Prostate gland (tissue), 2 donors: ENCODE results near the gene TBC1D14. TPM values are rescaled to one million over a fixed set of nuclear protein-coding genes. Genes with fewer than 3 reads are reported as not detected.

Experiments
- DNase-seq: peaks from one replicate; pipeline ENCODE4 v3.0.0-alpha.2; 2019; ENCODE audit warnings: low spot score
- H3K27ac ChIP-seq, 2 donors: fragments of 200-600 bp; sonication (generic); 2 replicates each; pipeline ENCODE4 v1.5.1; 2017 to 2019
- H3K27me3 ChIP-seq: fragments of 200-600 bp; sonication (generic); replicated peaks from 2 replicates; pipeline ENCODE4 v1.5.1; 2019; ENCODE audit not compliant: insufficient read depth
- H3K36me3 ChIP-seq, 2 donors: fragments of 200-600 bp; sonication (generic); 1 replicate in 1 of 2; 2 replicates in 1 of 2; pipeline versions ENCODE4 v1.5.1 to v1.8.1; 2017 to 2019
- H3K4me1 ChIP-seq: fragments of 200-600 bp; sonication (generic); replicated peaks from 2 replicates; pipeline ENCODE4 v1.5.1; 2019
- H3K4me3 ChIP-seq, 2 donors: fragments of 200-600 bp; sonication (generic); 2 replicates each; pipeline ENCODE4 v1.5.1; 2017 to 2019
- H3K9me3 ChIP-seq: fragments of 200-600 bp; sonication (generic); 2 replicates; pipeline ENCODE4 v1.5.1; 2017
- CTCF ChIP-seq, 4 experiments: fragments of 200-600 bp in 2 of 4; fragments of 450-650 bp in 2 of 4; sonication (generic) in 2 of 4; IDR thresholded peaks; 1 replicate in 3 of 4; 2 replicates in 1 of 4; pipeline ENCODE4 v1.5.1; 2016 to 2019; ENCODE audit warnings: antibody characterized with exemption in 4 of 4, mild to moderate bottlenecking in 2 of 4, moderate library complexity in 2 of 4
- POLR2A ChIP-seq: fragments of 450-650 bp; IDR thresholded peaks from one replicate; pipeline ENCODE4 v1.6.1; 2016; ENCODE audit warnings: antibody characterized with exemption, mild to moderate bottlenecking
- POLR2AphosphoS5 ChIP-seq: sonication (generic); formaldehyde crosslinking; IDR thresholded peaks from one replicate; pipeline ENCODE4 v1.6.1; 2017; ENCODE audit warnings: antibody characterized with exemption
- WGBS: methylation state at CpG from one replicate; pipeline ENCODE4 v1.1.5; 2018; 5-methylcytosine and 5-hydroxymethylcytosine counted together
- intact Hi-C: fragments of 100-400 bp; cut with DNase I; formaldehyde crosslinking; loops from one replicate; pipeline ENCODE4 v1.14.2; 2022
- total RNA-seq, 2 donors: library from RNA; depleted of rRNA; stranded (reverse); fragments of >200 nt; gene quantifications; one replicate each; pipeline ENCODE4 v1.1.0, GENCODE V29; 2016

Gene TBC1D14
- total RNA-seq, 2 donors from 2014 or later, result 56.2 to 90.5 TPM

- Histone ChIP-seq H3K4me1 (no peaks in the 10 kb centered on the region), H3K27ac (no peak overlapping the region), H3K4me3 (no peak overlapping the region), H3K27me3 (no peaks in the 10 kb centered on the region), H3K9me3 (no peaks in the 10 kb centered on the region), H3K36me3 (no peaks in the 10 kb centered on the region)
- intact Hi-C loops, result no loop called here
- 94% methylated on average over 15 of the region's 15 CpGs for WGBS
- TF ChIP-seq POLR2A, result no peak
- no peak for TF ChIP-seq POLR2AphosphoS5
- TF ChIP-seq CTCF (IDR thresholded peaks at IDR 0.05), result no peak
- DNase-seq, result no peak
Observed at GRCh38 chr4:6967846-6968340, 58.3 kb downstream of the TBC1D14 start.

- TF ChIP-seq CTCF (IDR thresholded peaks at IDR 0.05) (no peak), POLR2AphosphoS5 (no peak), POLR2A (no peak)
- Histone ChIP-seq H3K36me3 (no peaks in the 10 kb centered on the region), H3K4me1 (no peaks in the 10 kb centered on the region), H3K27ac (no peak overlapping the region), H3K27me3 (no peaks in the 10 kb centered on the region), H3K9me3 (no peaks in the 10 kb centered on the region), H3K4me3 (no peak overlapping the region)
- no peak for DNase-seq
- WGBS, result 71% methylated on average over 11 of the region's 11 CpGs
- intact Hi-C loops, result no loop called here
Observed at GRCh38 chr4:6968496-6968895, 58.9 kb downstream of the TBC1D14 start.

- intact Hi-C loops, result loop anchor here (5.0 kb wide), 1 partner anchor 97 kb away; the partner anchor contains the start of gene GRPEL1
- DNase-seq, result no peak
- H3K9me3 ChIP-seq, result no peaks in the 10 kb centered on the region
- WGBS, result 95% methylated on average over 16 of the region's 18 CpGs
- TF ChIP-seq POLR2AphosphoS5, result no peak
- TF ChIP-seq CTCF (IDR thresholded peaks at IDR 0.05), result no peak
- TF ChIP-seq POLR2A, result no peak
- no peak overlapping the region for H3K4me3 ChIP-seq
- no peak overlapping the region for H3K27ac ChIP-seq
- H3K27me3 ChIP-seq, result no peaks in the 10 kb centered on the region
- H3K36me3 ChIP-seq, result no peaks in the 10 kb centered on the region
- H3K4me1 ChIP-seq, result no peaks in the 10 kb centered on the region
Observed at GRCh38 chr4:6969826-6970800, 60.5 kb downstream of the TBC1D14 start.

- no peak overlapping the region for H3K4me3 ChIP-seq
- intact Hi-C loops, result loop anchor here (5.0 kb wide), 1 partner anchor 96 kb away; the partner anchor contains the start of gene GRPEL1
- H3K36me3 ChIP-seq, result no peaks in the 10 kb centered on the region
- no peaks in the 10 kb centered on the region for H3K4me1 ChIP-seq
- H3K27me3 ChIP-seq, result no peaks in the 10 kb centered on the region
- 91% methylated on average over 16 of the region's 16 CpGs for WGBS
- no peak overlapping the region for H3K27ac ChIP-seq
- no peaks in the 10 kb centered on the region for H3K9me3 ChIP-seq
- TF ChIP-seq POLR2A (no peak), CTCF (IDR thresholded peaks at IDR 0.05) (no peak), POLR2AphosphoS5 (no peak)
- no peak for DNase-seq
Observed at GRCh38 chr4:6971536-6972374, 62.1 kb downstream of the TBC1D14 start.
